ENCODE data around the gene MYCBPAP.

Gene MYCBPAP

GRCh38 chr17:50573866-50574611 is 65.8 kb downstream of the MYCBPAP start:
- no peak for DNase-seq (ENCODE audit: low read depth in 2 of 2)

GRCh38 chr17:50575581-50576210 is 67.5 kb downstream of the MYCBPAP start:
- DNase-seq (ENCODE audit: low read depth in 2 of 2): no peak

GRCh38 chr17:50576864-50577263 is 68.6 kb downstream of the MYCBPAP start:
- no peak for DNase-seq (ENCODE audit: low read depth in 2 of 2)

GRCh38 chr17:50577451-50577954 is 69.3 kb downstream of the MYCBPAP start:
- DNase-seq (ENCODE audit: low read depth in 2 of 2): no peak

- DNase-seq (ENCODE audit: low read depth in 2 of 2): no peak
These were observed 69.9 kb downstream of the MYCBPAP start for GRCh38 chr17:50578173-50578572.

- DNase-seq (ENCODE audit: low read depth in 2 of 2): no peak
These were observed 71.2 kb downstream of the MYCBPAP start for GRCh38 chr17:50579399-50579798.

GRCh38 chr17:50580646-50581045 is 72.4 kb downstream of the MYCBPAP start:
- DNase-seq (ENCODE audit: low read depth in 2 of 2): no peak

All from stimulated activated CD8-positive, alpha-beta memory T cell treated with anti-CD3 and anti-CD28 coated beads, Interleukin-15, amount 100 ng/mL, for 4 hours (primary cell).